NB4 (cell line): ENCODE data around the gene ZNF687.

Experiments used
- DNase-seq: peaks from one replicate; pipeline ENCODE4 v3.0.0; 2010; ENCODE audit warnings: low read depth
- H3K4me3 ChIP-seq: one replicate; pipeline ENCODE4 v1.5.1; 2011; ENCODE audit warnings: mild to moderate bottlenecking, low read depth, low read length, moderate library complexity
- CTCF ChIP-seq: IDR thresholded peaks from one replicate; pipeline ENCODE4 v1.5.1; 2012; ENCODE audit warnings: low read depth, low read length
- MAX ChIP-seq: IDR thresholded peaks from 2 replicates; pipeline ENCODE4 v1.6.1; 2011; ENCODE audit warnings: low read depth, low read length
- MYC ChIP-seq: IDR thresholded peaks from 2 replicates; pipeline ENCODE4 v1.6.1; 2011; ENCODE audit warnings: low read depth, low read length
- POLR2A ChIP-seq: IDR thresholded peaks from 2 replicates; pipeline ENCODE4 v1.6.1; 2011; ENCODE audit warnings: mild to moderate bottlenecking; ENCODE audit not compliant: insufficient read length; ENCODE audit errors: extremely low read depth

ZNF687 gene

DNA sequence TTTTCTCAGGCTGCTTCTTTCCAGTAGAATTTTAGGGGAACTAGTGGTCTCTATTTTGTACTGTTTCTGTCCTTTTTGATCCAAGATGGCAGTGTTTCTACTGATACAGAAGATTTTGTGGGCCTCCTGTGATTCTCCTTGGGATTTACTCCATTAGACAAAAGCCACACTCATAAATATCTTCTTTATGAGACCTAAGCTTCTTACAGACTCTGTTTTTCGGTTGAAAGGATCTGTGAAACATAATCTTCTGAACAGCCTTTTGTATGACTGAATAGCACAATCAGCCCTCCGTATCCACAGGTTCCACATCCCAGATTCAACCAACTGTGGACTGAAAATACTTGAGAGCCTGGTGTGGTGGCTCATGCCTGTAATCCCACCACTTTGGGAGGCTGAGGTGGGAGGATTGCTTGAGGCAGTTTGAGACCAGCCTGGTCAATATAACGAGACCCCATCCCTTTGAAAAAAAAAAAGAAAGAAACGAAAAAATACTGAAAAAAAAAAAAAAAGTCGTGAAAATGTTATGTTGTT lies 38.3 kb upstream of the ZNF687 start:
- H3K4me3 ChIP-seq, result no peak overlapping the region
- TF ChIP-seq MYC, result no peak
- no peak for TF ChIP-seq CTCF
- TF ChIP-seq POLR2A, result no peak
- DNase-seq, result no peak

DNA sequence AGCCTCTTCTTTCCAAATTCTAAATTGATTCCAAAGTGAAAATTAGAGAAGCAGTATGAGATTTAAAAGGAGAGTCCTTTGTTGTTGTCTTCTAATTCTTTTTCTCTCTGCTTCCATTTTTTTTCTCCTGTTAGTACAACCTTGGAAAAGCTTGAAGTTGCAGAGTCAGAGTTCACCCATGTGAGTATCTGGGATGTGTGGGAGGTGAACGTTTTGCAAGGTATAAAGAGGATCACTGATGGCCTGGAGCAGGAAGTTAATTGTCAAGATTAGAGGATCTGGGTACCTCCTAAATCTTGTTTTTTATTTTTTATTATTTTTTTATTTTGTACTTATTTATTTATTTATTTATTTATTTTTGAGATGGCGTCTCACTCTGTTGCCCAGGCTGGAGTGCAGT lies 35.3 kb upstream of the ZNF687 start:
- TF ChIP-seq MYC (no peak), MAX (no peak), CTCF (no peak), POLR2A (no peak)

GRCh38 chr1:151251656-151252470 lies 30.2 kb upstream of the ZNF687 start:
- no peak overlapping the region for H3K4me3 ChIP-seq
- TF ChIP-seq CTCF (peak; percentile 84), MYC (no peak)
- peak; percentile 84 for DNase-seq

More for the DNA sequence above, 35.3 kb upstream of the ZNF687 start:
- H3K4me3 ChIP-seq, result no peak overlapping the region
- no peak for DNase-seq

DNA sequence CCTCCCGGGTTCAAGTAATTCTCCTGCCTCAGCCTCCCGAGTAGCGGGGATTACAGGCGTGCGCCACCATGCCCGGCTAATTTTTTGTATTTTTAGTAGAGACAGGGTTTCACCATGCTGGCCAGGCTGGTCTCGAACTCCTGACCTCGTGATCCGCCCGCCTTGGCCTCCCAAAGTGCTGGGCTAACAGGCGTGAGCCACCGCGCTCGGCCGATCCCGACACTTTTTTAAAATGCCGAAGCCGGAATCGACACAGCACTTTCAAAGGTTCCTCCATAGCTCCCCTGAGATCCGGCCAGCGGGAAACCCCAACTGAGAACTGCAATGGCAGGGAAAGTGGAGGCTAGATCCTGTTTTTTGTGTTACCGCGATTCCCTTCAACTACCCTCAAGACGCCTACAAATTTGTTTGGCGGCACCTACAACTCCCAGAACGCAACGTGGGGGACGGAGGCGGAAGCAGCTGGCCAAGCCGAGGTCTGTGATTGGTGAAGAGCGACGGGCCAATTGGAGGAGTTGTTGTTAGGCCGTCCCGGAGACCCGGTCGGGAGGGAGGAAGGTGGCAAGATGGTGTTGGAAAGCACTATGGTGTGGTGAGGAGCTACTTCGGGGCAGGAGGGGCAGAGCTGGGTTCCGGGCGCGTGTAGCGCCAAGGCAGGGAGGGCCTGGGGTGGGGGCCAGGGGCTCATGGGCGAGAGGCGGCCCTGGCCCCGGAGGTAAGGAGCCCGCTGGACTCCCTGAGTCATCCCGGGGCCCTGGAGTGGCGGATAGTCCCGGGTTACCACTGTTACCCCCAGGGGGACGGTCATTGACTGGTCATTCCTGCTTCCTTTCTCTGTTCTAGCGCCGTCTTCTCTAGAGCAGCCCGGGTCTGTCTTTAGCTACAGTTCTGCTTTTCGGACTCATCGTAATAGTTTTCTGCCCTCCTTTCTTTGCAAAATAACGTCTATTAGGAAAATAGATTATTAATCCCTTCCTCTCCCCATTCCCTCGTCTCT lies 27.6 kb upstream of the ZNF687 start, which contains the start of gene PSMD4:
PSMD4 (plus strand) TSS at position 518 of the 997 bp plus-strand sequence; CDS start at position 567, 49 bp downstream.
- peak; percentile 98 for DNase-seq
- peak within 1 kb of the TSS; percentile 87 for H3K4me3 ChIP-seq
- TF ChIP-seq MAX (peak; percentile 50; the same call in 1 of the 2 replicates), CTCF (no peak), MYC (peak; percentile 77), POLR2A (peak; percentile 95)

- DNase-seq, result no peak
- peak overlapping the region; percentile 87 for H3K4me3 ChIP-seq
- TF ChIP-seq MYC, result no peak
- no peak for TF ChIP-seq POLR2A
- TF ChIP-seq CTCF, result no peak
- no peak for TF ChIP-seq MAX
These were observed 26.7 kb upstream of the ZNF687 start for GRCh38 chr1:151255381-151255780.
